ENCODE data around the gene RNF14. TPM values are rescaled to one million over a fixed set of nuclear protein-coding genes. Genes with fewer than 3 reads are reported as not detected.
A peak's percentile ranks its signal among the peaks of the same experiment; 100 is the strongest.

RNF14 gene
- total RNA-seq, 1 donor: 80.3 TPM

DNA sequence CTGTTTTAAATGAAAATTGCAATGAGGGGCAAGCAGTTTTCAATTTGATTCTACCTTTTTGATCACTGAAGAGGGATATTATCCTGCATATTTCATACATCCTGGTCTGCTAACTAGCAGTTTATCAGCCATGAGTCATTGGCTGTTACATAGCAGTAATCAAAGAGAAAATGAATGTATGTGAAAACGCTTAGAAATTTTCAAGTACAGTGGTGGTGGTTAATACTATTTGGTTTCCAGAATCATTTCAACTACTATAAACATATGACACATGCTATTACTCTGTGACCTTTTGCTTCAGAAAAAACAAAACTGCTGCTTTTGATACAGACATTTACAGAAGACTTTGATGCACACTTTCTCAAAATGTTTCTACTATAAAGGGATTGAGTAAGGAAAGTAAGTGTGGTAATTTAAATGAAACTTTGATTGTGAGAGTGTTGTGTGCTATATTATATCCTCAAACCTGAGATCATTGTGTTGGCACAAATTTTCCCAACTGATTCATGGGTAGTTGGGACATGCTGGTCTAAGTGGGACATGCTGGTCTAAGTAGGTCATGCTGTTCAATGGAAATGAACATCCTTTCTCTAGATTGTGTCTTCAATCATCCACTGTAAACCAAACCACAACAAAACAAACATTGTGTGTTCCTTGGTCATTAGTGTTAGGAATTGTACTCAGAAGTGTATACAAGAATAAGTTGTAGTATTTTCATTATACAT lies 5.1 kb downstream of the RNF14 start:
- H3K4me3 ChIP-seq (ENCODE audit: low read depth, low read length): no peak overlapping the region
- peak; percentile 44 for DNase-seq (ENCODE audit: low read depth)
- TF ChIP-seq, protein P1, sequence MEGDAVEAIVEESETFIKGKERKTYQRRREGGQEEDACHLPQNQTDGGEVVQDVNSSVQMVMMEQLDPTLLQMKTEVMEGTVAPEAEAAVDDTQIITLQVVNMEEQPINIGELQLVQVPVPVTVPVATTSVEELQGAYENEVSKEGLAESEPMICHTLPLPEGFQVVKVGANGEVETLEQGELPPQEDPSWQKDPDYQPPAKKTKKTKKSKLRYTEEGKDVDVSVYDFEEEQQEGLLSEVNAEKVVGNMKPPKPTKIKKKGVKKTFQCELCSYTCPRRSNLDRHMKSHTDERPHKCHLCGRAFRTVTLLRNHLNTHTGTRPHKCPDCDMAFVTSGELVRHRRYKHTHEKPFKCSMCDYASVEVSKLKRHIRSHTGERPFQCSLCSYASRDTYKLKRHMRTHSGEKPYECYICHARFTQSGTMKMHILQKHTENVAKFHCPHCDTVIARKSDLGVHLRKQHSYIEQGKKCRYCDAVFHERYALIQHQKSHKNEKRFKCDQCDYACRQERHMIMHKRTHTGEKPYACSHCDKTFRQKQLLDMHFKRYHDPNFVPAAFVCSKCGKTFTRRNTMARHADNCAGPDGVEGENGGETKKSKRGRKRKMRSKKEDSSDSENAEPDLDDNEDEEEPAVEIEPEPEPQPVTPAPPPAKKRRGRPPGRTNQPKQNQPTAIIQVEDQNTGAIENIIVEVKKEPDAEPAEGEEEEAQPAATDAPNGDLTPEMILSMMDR (IDR thresholded peaks at IDR 0.05; ENCODE audit: insufficient read depth, low read length): no peak

DNA sequence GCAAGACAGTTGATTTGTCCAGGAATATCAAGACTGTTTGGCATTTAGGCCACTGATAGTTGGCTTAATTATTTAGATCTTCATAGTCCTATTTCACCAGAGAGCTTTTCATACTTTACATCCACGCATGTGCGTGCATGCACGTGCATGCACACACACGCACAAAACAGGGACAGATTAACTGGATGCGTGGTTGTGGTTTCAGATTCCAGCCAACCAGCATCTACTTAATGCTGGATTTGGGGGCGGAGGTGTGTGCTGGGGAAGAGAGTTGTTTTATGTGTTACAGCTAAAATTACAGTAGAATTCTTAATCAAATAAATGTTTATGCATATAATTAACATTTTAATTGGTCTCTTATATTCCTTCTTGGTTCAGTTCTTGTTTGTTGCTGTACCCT lies 7.3 kb downstream of the RNF14 start:
- TF ChIP-seq, protein P1 (IDR thresholded peaks at IDR 0.05; ENCODE audit: insufficient read depth, low read length): no peak
- DNase-seq (ENCODE audit: low read depth): no peak
- no peak overlapping the region for H3K4me3 ChIP-seq (ENCODE audit: low read depth, low read length)

DNA sequence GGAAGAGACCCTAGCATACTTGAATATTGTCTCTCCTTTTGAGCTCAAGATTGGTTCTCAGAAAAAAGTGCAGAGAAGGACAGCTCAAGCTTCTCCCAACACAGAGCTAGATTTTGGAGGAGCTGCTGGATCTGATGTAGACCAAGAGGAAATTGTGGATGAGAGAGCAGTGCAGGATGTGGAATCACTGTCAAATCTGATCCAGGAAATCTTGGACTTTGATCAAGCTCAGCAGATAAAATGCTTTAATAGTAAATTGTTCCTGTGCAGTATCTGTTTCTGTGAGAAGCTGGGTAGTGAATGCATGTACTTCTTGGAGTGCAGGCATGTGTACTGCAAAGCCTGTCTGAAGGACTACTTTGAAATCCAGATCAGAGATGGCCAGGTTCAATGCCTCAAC lies 9.5 kb downstream of the RNF14 start:
- no peak for DNase-seq (ENCODE audit: low read depth)
- TF ChIP-seq, protein P1 (IDR thresholded peaks at IDR 0.05; ENCODE audit: insufficient read depth, low read length): no peak
- H3K4me3 ChIP-seq (ENCODE audit: low read depth, low read length): no peak overlapping the region

DNA sequence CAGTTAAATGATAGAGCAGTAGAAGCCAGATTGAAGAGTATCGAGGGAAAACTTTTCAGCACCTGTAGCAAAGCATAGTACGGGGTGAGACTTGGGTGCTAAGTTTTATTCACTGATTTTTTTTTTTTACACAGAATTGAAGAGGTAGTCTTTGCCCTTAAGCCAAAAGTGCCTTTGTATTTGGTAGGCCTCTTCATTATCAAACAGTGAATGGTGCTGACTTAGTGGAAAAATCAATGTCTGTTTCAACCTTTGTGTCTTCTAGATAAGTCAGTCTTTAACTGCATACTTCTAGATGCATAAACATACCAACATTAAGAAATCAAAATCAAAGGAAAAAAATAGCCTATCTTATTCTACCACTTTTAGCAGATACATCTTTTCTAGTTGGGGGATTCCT lies 13.7 kb downstream of the RNF14 start:
- DNase-seq (ENCODE audit: low read depth): no peak
- TF ChIP-seq, protein P1 (IDR thresholded peaks at IDR 0.05; ENCODE audit: insufficient read depth, low read length): no peak
- H3K4me3 ChIP-seq (ENCODE audit: low read depth, low read length): no peak overlapping the region

DNA sequence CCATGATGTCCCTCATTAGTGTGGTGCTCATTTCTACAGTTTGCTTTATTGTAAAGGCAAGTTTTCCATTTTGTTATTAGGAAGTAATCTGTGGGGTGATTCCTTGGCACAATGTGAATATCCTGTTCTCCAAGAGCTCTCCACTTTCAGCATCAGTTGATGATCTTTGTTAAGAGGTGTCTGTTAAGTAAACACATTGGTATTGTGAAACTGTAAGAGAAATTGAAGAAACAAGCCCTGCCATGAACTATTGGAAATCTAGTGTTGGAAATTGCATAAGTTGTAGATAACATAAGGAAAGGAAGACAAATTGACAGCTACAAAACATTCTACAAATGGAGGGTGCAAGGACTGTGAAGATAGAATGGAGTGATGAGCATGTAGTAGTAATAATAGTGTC lies 17.2 kb downstream of the RNF14 start:
- TF ChIP-seq, protein P1 (IDR thresholded peaks at IDR 0.05; ENCODE audit: insufficient read depth, low read length): no peak
- DNase-seq (ENCODE audit: low read depth): no peak
- H3K4me3 ChIP-seq (ENCODE audit: low read depth, low read length): no peak overlapping the region

DNA sequence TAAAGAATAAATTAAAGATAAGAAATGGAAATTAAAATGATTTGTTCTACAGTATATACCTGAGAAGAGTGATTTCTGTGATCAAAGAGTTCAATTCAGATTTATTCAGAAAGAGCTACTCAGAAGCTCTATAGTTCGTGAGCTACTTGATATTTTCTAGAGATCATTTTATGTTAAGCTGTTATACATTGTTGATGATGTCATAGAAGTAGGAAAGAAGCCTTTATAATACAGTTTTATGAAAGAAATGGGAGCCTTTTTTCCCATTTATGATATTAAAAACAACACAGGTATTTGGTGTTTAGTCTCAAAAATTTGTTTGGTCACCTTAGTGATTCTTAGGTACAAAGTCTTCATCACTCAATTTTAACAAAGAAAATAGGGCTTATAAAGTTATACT lies 20.8 kb downstream of the RNF14 start:
- H3K4me3 ChIP-seq (ENCODE audit: low read depth, low read length): no peak overlapping the region
- TF ChIP-seq, protein P1 (IDR thresholded peaks at IDR 0.05; ENCODE audit: insufficient read depth, low read length): no peak

More for the DNA sequence above, 20.8 kb downstream of the RNF14 start:
- DNase-seq (ENCODE audit: low read depth): no peak

All from fibroblast of the aortic adventitia (primary cell).